HepG2 (cell line): ENCODE results near the gene SUCLG2. TPM values are rescaled to one million over a fixed set of nuclear protein-coding genes. Genes with fewer than 3 reads are reported as not detected.

Source experiments
- ATAC-seq: fragments of 200-7000 bp; cut with Tn5 transposase; 3 replicates; pipeline ENCODE4 v1.9.1; 2020; ENCODE audit warnings: mild to moderate bottlenecking, moderate library complexity
- BruUV-seq: library from RNA; stranded (reverse); fragments of 400-500 nt; replicated peaks from 2 replicates; lab custom pipeline; 2021; lab: Mats Ljungman, UMichigan
- CTCF ChIA-PET: fragments of 300-600 bp; formaldehyde crosslinking; extraction: SDS; loops from one replicate; lab custom pipeline; 2021; ENCODE audit warnings: low total read pairs, inconsistent platforms, low intra/inter-chr PET ratio; lab: Yijun Ruan, JAX
- POLR2A ChIA-PET: fragments of 350-600 bp; sonication (Branson Sonifier 250); formaldehyde crosslinking; loops from one replicate; lab custom pipeline; 2020; ENCODE audit warnings: antibody characterized with exemption, inconsistent platforms; lab: Yijun Ruan, JAX
- DNase-seq: peaks from one replicate; pipeline ENCODE4 v3.0.0-alpha.2; 2015; ENCODE audit warnings: low spot score
- FAIRE-seq: peaks from 3 replicates; lab custom pipeline; 2011; peaks lifted over from hg19 to GRCh38; lab: Jason Lieb, UNC
- H2AFZ ChIP-seq: one replicate; pipeline ENCODE4 v1.6.1; 2011; ENCODE audit warnings: low read length, inconsistent platforms
- H3K27ac ChIP-seq: fragments of 300-600 bp; 3 replicates; pipeline ENCODE4 v1.8.0; 2011; ENCODE audit warnings: mixed run types, mild to moderate bottlenecking, mixed read lengths, low read length, inconsistent platforms; ENCODE audit not compliant: insufficient read depth; ENCODE audit errors: extremely low read length
- H3K27me3 ChIP-seq, 2 experiments: fragments of 200-600 bp in 1 of 2; 2 replicates in 1 of 2; 3 replicates in 1 of 2; pipeline versions ENCODE4 v1.6.0 to v1.8.0; 2011; ENCODE audit warnings: low read length in 2 of 2, mild to moderate bottlenecking in 2 of 2, moderate library complexity in 2 of 2, inconsistent platforms in 1 of 2; ENCODE audit not compliant: insufficient read depth in 2 of 2, control insufficient read depth in 1 of 2
- H3K36me3 ChIP-seq, 2 experiments: fragments of 200-600 bp in 1 of 2; replicated peaks in 1 of 2; 2 replicates in 1 of 2; 3 replicates in 1 of 2; pipeline versions ENCODE4 v1.5.1 to v1.8.0; 2011; ENCODE audit warnings: low read length in 2 of 2, inconsistent platforms in 1 of 2; ENCODE audit not compliant: insufficient read depth in 2 of 2, control insufficient read depth in 1 of 2
- H3K4me1 ChIP-seq: 2 replicates; pipeline ENCODE4 v1.5.1; 2012; ENCODE audit warnings: low read length, inconsistent platforms; ENCODE audit not compliant: insufficient read depth
- H3K4me2 ChIP-seq: 2 replicates; pipeline ENCODE4 v1.6.0; 2011; ENCODE audit warnings: low read depth, low read length, inconsistent platforms
- H3K4me3 ChIP-seq, 3 experiments: fragments of 200-600 bp in 1 of 3; sonication (generic), shearing (Covaris generic) in 1 of 3; replicated peaks in 1 of 3; 2 replicates each; pipeline ENCODE4 v1.5.1; 2011 to 2016; ENCODE audit warnings: low read length in 3 of 3, inconsistent platforms in 2 of 3, low read depth in 2 of 3, mild to moderate bottlenecking in 2 of 3, control low read depth in 1 of 3, mixed read lengths in 1 of 3; ENCODE audit not compliant: insufficient read depth in 1 of 3
- H3K79me2 ChIP-seq: one replicate; pipeline ENCODE4 v1.6.1; 2011; ENCODE audit warnings: low read length, inconsistent platforms; ENCODE audit not compliant: insufficient read depth
- H3K9ac ChIP-seq: 2 replicates; pipeline ENCODE4 v1.6.0; 2011; ENCODE audit warnings: mild to moderate bottlenecking, low read depth, low read length, inconsistent platforms; ENCODE audit not compliant: insufficient read depth
- H3K9me3 ChIP-seq: 2 replicates; pipeline ENCODE4 v1.5.1; 2012; ENCODE audit warnings: mild to moderate bottlenecking, low read length
- H4K20me1 ChIP-seq: 2 replicates; pipeline ENCODE4 v1.6.0; 2011; ENCODE audit warnings: inconsistent platforms, mild to moderate bottlenecking, low read length, moderate library complexity; ENCODE audit not compliant: insufficient read depth
- CTCF ChIP-seq: sonication (generic); formaldehyde crosslinking; IDR thresholded peaks from 2 replicates; pipeline ENCODE4 v1.5.0; 2020; ENCODE audit warnings: mild to moderate bottlenecking, missing genetic modification reagents, moderate library complexity
- GTF2F1 ChIP-seq: fragments of 150-350 bp; IDR thresholded peaks from 2 replicates; pipeline ENCODE4 v1.6.1; 2014; ENCODE audit warnings: low read length
- HHEX ChIP-seq: IDR thresholded peaks from 2 replicates; pipeline ENCODE4 v1.6.1; 2016; ENCODE audit warnings: control low read depth
- ISL2 ChIP-seq: sonication (generic); formaldehyde crosslinking; IDR thresholded peaks from 2 replicates; pipeline ENCODE4 v1.5.0; 2020; ENCODE audit warnings: missing genetic modification reagents
- MED1 ChIP-seq: sonication (generic); formaldehyde crosslinking; IDR thresholded peaks from 2 replicates; pipeline ENCODE4 v1.4.0; 2020; ENCODE audit warnings: missing genetic modification reagents
- ZHX1 ChIP-seq: sonication (generic); formaldehyde crosslinking; IDR thresholded peaks from 2 replicates; pipeline ENCODE4 v1.8.1; 2022; ENCODE audit warnings: low read depth, mild to moderate bottlenecking, missing genetic modification reagents
- ZHX2 ChIP-seq, 2 experiments: sonication (generic) in 1 of 2; formaldehyde crosslinking in 1 of 2; IDR thresholded peaks; 2 replicates each; pipeline versions ENCODE4 v1.6.1 to v1.9.0; 2014 to 2022; ENCODE audit warnings: antibody characterized with exemption in 1 of 2, borderline replicate concordance in 1 of 2, inconsistent platforms in 1 of 2, low read depth in 1 of 2, missing genetic modification reagents in 1 of 2
- ZNF776 ChIP-seq: sonication (generic); formaldehyde crosslinking; IDR thresholded peaks from 2 replicates; pipeline ENCODE4 v1.4.0; 2020; ENCODE audit warnings: mild to moderate bottlenecking, missing genetic modification reagents
- ZSCAN31 ChIP-seq: sonication (generic); formaldehyde crosslinking; IDR thresholded peaks from 2 replicates; pipeline ENCODE4 v1.5.0; 2020; ENCODE audit warnings: low read depth, mild to moderate bottlenecking, missing genetic modification reagents
- WGBS: methylation state at CpG from one replicate; pipeline ENCODE4 v1.1.6; 2017; ENCODE audit warnings: low lambda C conversion rate; 5-methylcytosine and 5-hydroxymethylcytosine counted together
- in situ Hi-C: cut with HindIII; loops from 2 replicates; pipeline ENCODE4 v1.10.0; 2017; ENCODE audit warnings: low pct_unique_long_range_greater_than_20kb; ENCODE audit not compliant: extremely low pct_ligation_motif_present
- intact Hi-C: fragments of 100-400 bp; cut with micrococcal nuclease; formaldehyde crosslinking; loops from one replicate; pipeline ENCODE4 v1.10.0; 2022; ENCODE audit not compliant: unreplicated experiment
- polyA plus RNA-seq, 8 experiments: library from polyadenylated mRNA; depleted of rRNA in 3 of 8; stranded (reverse) in 7 of 8; unstranded in 1 of 8; fragments of >200 nt; fragmentation: Illumina TruSeq in 4 of 8; extraction: Trizol in 4 of 8; gene quantifications; 2 replicates each; pipeline versions ENCODE4 v1.2.1 to v1.2.3, GENCODE V29; 2011 to 2016; ENCODE audit warnings: low read depth in 4 of 8, missing spikeins in 1 of 8, mixed read lengths in 1 of 8; ENCODE audit not compliant: insufficient read depth in 1 of 8
- total RNA-seq, 5 experiments: library from RNA; depleted of rRNA; stranded (reverse); fragments of >200 nt; fragmentation: Illumina TruSeq; extraction: Trizol; gene quantifications; 2 replicates each; pipeline ENCODE4 v1.2.3, GENCODE V29; 2016; ENCODE audit warnings: low read depth in 1 of 5

Gene SUCLG2
- total and polyA plus RNA-seq, 2 of the 13 experiments (the other 11 are each of a cell fraction or from before 2014, with no cell fraction given) = 21.4 to 64.9 TPM

DNA sequence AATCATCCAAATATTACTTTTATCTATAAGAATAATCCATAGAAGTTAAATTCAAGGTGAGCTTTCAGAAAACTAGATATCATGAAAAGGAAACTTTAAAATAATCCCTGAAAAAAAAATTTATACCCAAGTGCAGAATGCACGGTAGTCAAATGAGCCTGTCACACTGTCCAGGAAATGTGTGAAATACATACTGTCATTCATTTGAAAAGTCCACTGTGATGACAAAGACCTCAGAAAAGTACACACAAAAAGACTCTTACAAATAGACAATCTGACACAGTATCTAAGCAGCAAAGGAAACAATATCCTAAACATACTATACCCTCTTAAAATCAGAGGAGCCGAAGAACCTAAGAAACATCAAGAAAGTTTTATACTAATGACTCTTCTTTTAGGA is 29.7 kb downstream of the SUCLG2 start:
- H3K27ac ChIP-seq = no peak overlapping the region
- H3K36me3 ChIP-seq = peaks cover 0 to 2% of the 10 kb centered on the region in 2 experiments; a peak in 2 of 5 replicates
- no peak overlapping the region for H3K9ac ChIP-seq
- 94% methylated on average over 2 of the region's 2 CpGs for WGBS
- no peak for ATAC-seq
- ChIA-PET CTCF (no interaction called here), POLR2A (interaction anchor here (1.5 kb wide), 1 partner anchor 25 kb away, joined by 5 read pairs; no protein-coding TSS in a partner anchor)
- H3K4me3 ChIP-seq = no peak overlapping the region
- BruUV-seq = no TSS peak
- H3K9me3 ChIP-seq = no peaks in the 10 kb centered on the region
- no peak for FAIRE-seq
- DNase-seq = no peak
- H3K4me1 ChIP-seq = peaks cover 15% of the 10 kb centered on the region; the same call in 1 of the 2 replicates
- in situ Hi-C loops = no loop called here
- peaks cover 4% of the 10 kb centered on the region for H3K79me2 ChIP-seq
- H2AFZ ChIP-seq = no peak overlapping the region
- no peaks in the 10 kb centered on the region for H4K20me1 ChIP-seq
- TF ChIP-seq GTF2F1 (no peak), MED1 (CRISPR knock-in tag) (no peak), CTCF (CRISPR knock-in tag) (no peak), ZHX1 (CRISPR knock-in tag) (no peak), HHEX (CRISPR knock-in tag) (no peak), ISL2 (no peak), ZSCAN31 (no peak), ZNF776 (no peak), ZHX2 (IDR thresholded peaks at IDR 0.05; ENCODE audit: low read depth) (no peak), ZHX2 (CRISPR knock-in tag; IDR thresholded peaks at IDR 0.05; ENCODE audit: borderline replicate concordance) (no peak)
- intact Hi-C loops = no loop called here
- H3K27me3 ChIP-seq = no peaks in the 10 kb centered on the region
- H3K4me2 ChIP-seq = no peak overlapping the region
